PC-3 (cell line): ENCODE measurements around the gene BRD4.

Source experiments
- EZH2phosphoT487 ChIP-seq: fragments of 300-600 bp; sonication (generic); IDR thresholded peaks from 2 replicates; pipeline ENCODE4 v1.6.1; 2018; ENCODE audit warnings: mild to moderate bottlenecking, antibody characterized with exemption, low read length, borderline replicate concordance
- TF ChIP-seq, protein P1 (sequence below): fragments of 300-600 bp; sonication (generic); conservative IDR thresholded peaks from 2 replicates; pipeline ENCODE4 v1.5.1; 2017; ENCODE audit warnings: antibody characterized with exemption, low read depth, mild to moderate bottlenecking, low read length

DNA sequence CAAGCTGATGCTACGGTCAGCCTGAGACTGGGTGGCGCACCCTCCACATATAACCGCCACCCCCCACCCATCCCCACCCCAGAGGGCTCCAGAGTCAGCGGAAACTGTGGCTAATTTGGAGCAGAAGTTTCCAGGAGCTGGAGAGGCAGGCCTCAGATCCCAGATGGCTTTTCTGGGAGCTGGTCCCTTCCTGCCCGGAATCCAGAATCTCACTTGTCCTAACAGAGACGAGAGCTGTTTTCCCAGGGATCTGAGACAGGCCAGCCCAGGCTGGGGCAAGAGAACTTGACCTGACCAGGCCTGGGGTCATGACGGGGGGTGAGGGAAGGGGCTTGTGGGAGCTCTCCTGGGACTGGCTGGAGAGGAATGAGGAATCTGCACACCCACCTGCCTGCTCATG, 106.6 kb downstream of the BRD4 start:
- no peak for TF ChIP-seq EZH2phosphoT487
- TF ChIP-seq, protein P1, sequence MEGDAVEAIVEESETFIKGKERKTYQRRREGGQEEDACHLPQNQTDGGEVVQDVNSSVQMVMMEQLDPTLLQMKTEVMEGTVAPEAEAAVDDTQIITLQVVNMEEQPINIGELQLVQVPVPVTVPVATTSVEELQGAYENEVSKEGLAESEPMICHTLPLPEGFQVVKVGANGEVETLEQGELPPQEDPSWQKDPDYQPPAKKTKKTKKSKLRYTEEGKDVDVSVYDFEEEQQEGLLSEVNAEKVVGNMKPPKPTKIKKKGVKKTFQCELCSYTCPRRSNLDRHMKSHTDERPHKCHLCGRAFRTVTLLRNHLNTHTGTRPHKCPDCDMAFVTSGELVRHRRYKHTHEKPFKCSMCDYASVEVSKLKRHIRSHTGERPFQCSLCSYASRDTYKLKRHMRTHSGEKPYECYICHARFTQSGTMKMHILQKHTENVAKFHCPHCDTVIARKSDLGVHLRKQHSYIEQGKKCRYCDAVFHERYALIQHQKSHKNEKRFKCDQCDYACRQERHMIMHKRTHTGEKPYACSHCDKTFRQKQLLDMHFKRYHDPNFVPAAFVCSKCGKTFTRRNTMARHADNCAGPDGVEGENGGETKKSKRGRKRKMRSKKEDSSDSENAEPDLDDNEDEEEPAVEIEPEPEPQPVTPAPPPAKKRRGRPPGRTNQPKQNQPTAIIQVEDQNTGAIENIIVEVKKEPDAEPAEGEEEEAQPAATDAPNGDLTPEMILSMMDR = no peak
